Measurements from ENCODE around the gene PRDX3.

PRDX3 gene

GRCh38 chr10:119119400-119119799 lies 59.2 kb downstream of the PRDX3 start:
- no peak for DNase-seq

- DNase-seq, result no peak
Measured at GRCh38 chr10:119118231-119118630, 60.4 kb downstream of the PRDX3 start.

Data from NCI-H69 (cell line).